ENCODE data around the gene RTTN.

DNA sequence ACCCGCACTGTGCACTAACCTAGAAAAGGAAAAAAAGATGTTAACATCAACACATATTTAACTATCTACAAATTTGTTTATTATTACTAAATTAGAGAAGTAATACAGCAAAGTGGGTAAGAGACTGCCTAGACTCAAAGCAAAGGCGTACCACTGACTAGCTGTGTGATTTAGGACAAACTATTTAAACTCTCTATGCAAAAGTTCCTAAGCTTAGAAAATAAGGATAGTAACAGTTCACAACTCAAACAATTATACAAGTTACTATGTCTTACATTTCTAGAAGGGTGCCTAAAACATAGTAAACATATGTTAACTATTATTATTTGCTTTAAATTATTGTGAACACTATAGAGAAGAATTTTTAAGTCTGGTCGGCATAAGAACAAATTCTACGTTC, 119.4 kb downstream of the RTTN start:
- no peak for TF ChIP-seq EZH2 (IDR thresholded peaks at IDR 0.05; ENCODE audit: low read depth)
- TF ChIP-seq, protein P1, sequence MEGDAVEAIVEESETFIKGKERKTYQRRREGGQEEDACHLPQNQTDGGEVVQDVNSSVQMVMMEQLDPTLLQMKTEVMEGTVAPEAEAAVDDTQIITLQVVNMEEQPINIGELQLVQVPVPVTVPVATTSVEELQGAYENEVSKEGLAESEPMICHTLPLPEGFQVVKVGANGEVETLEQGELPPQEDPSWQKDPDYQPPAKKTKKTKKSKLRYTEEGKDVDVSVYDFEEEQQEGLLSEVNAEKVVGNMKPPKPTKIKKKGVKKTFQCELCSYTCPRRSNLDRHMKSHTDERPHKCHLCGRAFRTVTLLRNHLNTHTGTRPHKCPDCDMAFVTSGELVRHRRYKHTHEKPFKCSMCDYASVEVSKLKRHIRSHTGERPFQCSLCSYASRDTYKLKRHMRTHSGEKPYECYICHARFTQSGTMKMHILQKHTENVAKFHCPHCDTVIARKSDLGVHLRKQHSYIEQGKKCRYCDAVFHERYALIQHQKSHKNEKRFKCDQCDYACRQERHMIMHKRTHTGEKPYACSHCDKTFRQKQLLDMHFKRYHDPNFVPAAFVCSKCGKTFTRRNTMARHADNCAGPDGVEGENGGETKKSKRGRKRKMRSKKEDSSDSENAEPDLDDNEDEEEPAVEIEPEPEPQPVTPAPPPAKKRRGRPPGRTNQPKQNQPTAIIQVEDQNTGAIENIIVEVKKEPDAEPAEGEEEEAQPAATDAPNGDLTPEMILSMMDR (conservative IDR thresholded peaks at IDR 0.05): no peak

Data from PC-9 (cell line).